ENCODE measurements around the gene PPP1R7.

Gene PPP1R7

DNA sequence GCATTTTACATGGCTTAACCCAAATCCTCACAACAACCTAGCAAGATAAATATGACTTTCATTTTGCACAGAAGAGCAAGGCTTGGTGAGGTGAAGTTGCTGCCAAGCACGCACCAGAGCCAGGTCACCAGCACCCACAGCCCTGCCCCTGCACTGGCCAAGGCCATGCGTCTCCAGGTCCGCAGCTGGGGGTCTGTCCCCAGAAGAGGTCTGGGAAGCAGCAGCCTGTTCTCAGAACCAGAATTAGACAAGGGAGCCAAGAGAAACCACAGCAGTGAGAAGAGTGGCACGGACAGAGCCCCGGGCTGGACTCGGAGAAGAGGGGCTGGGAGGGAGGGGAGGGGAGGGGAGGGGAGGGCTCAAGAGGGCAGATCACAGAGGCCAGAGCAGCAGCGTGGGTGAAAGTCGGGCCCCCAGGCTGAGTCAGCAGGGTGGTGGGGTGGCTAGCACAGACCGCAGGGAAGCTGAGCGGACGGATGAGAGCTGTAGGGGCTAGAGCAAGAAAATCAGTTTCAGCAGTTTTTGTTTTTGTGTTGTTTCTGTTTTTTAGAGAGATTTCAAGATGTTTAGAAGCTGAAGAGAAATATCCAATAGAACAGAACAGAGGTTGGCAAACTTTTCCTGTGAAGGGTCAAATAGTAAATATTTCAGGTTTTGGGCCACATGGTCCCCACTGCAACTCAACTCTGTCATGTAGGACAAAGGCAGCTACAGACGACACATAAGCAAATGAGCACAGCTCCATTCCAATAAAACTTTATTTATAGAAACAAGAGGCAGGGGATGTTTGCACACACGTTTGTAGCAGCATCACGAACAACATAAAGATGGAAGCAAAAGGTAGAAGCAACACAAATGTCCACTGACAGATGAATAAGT, 40.8 kb upstream of the PPP1R7 start:
- Histone ChIP-seq H3F3A (ENCODE audit: low read depth) (no peaks in the 10 kb centered on the region), H3K9ac (ENCODE audit: low read depth, low read length, poor library complexity, severe bottlenecking) (no peak overlapping the region), H3K4me3 (ENCODE audit: low read length, poor library complexity, severe bottlenecking) (no peak overlapping the region), H4K20me1 (ENCODE audit: insufficient read depth, low read length, poor library complexity, severe bottlenecking) (no peaks in the 10 kb centered on the region), H3K9me3 (ENCODE audit: insufficient read depth, low read depth, low read length) (no peaks in the 10 kb centered on the region), H2AFZ (ENCODE audit: low read length) (no peak overlapping the region), H3K27me3 (ENCODE audit: insufficient read depth, low read length, poor library complexity, severe bottlenecking) (no peaks in the 10 kb centered on the region), H3K79me2 (ENCODE audit: insufficient read depth, low read length) (no peaks in the 10 kb centered on the region), H3K9me2 (replicated peaks; ENCODE audit: low read depth, low read length) (no peaks in the 10 kb centered on the region), H3K36me3 (ENCODE audit: insufficient read depth, low read length) (peaks cover 27% of the 10 kb centered on the region; the same call in 1 of the 2 replicates), H3K4me1 (ENCODE audit: insufficient read depth, low read length, poor library complexity, severe bottlenecking) (no peaks in the 10 kb centered on the region), H3K4me2 (ENCODE audit: low read depth, low read length, poor library complexity, severe bottlenecking) (no peak overlapping the region)
- TF ChIP-seq, protein P1, sequence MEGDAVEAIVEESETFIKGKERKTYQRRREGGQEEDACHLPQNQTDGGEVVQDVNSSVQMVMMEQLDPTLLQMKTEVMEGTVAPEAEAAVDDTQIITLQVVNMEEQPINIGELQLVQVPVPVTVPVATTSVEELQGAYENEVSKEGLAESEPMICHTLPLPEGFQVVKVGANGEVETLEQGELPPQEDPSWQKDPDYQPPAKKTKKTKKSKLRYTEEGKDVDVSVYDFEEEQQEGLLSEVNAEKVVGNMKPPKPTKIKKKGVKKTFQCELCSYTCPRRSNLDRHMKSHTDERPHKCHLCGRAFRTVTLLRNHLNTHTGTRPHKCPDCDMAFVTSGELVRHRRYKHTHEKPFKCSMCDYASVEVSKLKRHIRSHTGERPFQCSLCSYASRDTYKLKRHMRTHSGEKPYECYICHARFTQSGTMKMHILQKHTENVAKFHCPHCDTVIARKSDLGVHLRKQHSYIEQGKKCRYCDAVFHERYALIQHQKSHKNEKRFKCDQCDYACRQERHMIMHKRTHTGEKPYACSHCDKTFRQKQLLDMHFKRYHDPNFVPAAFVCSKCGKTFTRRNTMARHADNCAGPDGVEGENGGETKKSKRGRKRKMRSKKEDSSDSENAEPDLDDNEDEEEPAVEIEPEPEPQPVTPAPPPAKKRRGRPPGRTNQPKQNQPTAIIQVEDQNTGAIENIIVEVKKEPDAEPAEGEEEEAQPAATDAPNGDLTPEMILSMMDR (conservative IDR thresholded peaks at IDR 0.05; ENCODE audit: low read length) = no peak
- TF ChIP-seq EZH2phosphoT487 (IDR thresholded peaks at IDR 0.05; ENCODE audit: borderline replicate concordance) = no peak

DNA sequence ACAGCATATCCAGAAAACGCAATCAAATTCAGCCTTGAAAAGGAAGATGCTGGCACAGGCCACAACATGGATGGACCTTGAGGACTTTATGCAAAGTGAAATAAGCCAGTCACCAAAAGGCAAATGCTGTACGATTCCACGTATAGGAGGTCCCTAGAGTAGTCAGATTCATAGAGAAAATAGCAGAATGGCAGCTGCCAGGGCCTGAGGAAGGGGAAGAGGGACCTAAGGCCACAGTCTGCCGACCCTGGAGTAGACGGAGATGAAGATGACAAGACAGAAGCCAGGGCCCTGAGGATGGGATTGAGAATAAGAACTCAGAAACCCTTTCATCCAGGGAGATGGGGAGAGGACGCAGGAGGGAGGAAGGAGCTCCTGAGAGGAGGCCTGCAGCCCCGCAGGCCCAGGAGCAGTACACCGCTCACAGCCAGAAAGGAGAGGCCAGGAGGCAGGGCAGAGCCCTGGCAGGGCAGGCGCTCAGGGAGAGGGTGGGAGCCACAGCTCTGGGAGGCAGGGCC, 40.1 kb upstream of the PPP1R7 start:
- Histone ChIP-seq H3K4me1 (ENCODE audit: insufficient read depth, low read length, poor library complexity, severe bottlenecking) (no peaks in the 10 kb centered on the region), H4K20me1 (ENCODE audit: insufficient read depth, low read length, poor library complexity, severe bottlenecking) (no peaks in the 10 kb centered on the region), H3F3A (ENCODE audit: low read depth) (no peaks in the 10 kb centered on the region), H3K9ac (ENCODE audit: low read depth, low read length, poor library complexity, severe bottlenecking) (no peak overlapping the region), H3K9me3 (ENCODE audit: insufficient read depth, low read depth, low read length) (no peaks in the 10 kb centered on the region), H3K79me2 (ENCODE audit: insufficient read depth, low read length) (no peaks in the 10 kb centered on the region), H3K27me3 (ENCODE audit: insufficient read depth, low read length, poor library complexity, severe bottlenecking) (no peaks in the 10 kb centered on the region), H3K36me3 (ENCODE audit: insufficient read depth, low read length) (peaks cover 34% of the 10 kb centered on the region; the same call in 1 of the 2 replicates), H3K9me2 (replicated peaks; ENCODE audit: low read depth, low read length) (no peaks in the 10 kb centered on the region), H3K4me2 (ENCODE audit: low read depth, low read length, poor library complexity, severe bottlenecking) (no peak overlapping the region), H3K4me3 (ENCODE audit: low read length, poor library complexity, severe bottlenecking) (no peak overlapping the region), H2AFZ (ENCODE audit: low read length) (no peak overlapping the region)
- no peak for TF ChIP-seq EZH2phosphoT487 (IDR thresholded peaks at IDR 0.05; ENCODE audit: borderline replicate concordance)
- TF ChIP-seq, protein P1 (conservative IDR thresholded peaks at IDR 0.05; ENCODE audit: low read length) = no peak

DNA sequence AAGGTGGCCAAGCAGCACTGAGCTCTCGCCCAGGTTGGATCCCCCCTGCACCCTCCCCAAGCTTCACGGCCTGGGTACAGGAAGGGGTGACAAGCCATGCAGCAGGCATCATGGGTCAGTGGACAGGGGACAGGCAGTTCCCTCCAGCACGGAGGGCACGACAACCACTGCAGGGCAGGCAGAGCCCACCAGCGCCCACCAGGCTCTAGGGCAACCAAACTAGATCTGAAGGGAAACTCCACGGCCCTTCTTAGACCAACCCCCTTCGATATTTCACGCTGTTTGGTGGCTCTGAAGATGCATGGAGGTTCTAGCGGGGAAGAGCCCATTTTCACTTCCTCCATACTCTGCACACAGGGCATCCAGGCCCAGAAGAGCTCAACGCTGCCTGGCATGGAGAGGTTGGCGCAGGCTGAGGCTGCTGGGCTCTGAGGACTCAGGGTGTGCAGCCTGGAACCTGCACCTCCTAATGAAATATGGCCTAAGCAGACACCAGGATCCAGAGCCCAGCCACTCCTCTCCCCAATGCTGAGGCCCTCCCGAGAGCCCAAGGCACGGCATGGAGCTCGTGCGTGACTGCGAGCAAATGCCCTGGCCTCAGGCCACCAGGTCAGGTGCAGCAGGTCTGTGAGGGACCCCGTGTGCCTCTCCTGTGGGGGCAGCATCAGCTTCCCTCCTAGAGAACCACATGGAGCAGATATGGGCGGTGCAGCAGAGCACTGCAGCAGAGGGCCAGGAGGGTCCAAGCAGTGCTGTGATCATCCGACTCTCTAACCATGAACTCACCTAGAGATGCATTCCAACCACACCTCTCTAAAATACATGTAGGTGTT, 39.4 kb upstream of the PPP1R7 start:
- no peak overlapping the region for H2AFZ ChIP-seq (ENCODE audit: low read length)
- H3K4me1 ChIP-seq (ENCODE audit: insufficient read depth, low read length, poor library complexity, severe bottlenecking) = no peaks in the 10 kb centered on the region
- peaks cover 38% of the 10 kb centered on the region; the same call in 1 of the 2 replicates for H3K36me3 ChIP-seq (ENCODE audit: insufficient read depth, low read length)
- no peaks in the 10 kb centered on the region for H3F3A ChIP-seq (ENCODE audit: low read depth)
- no peaks in the 10 kb centered on the region for H3K9me3 ChIP-seq (ENCODE audit: insufficient read depth, low read depth, low read length)
- no peaks in the 10 kb centered on the region for H3K79me2 ChIP-seq (ENCODE audit: insufficient read depth, low read length)
- no peaks in the 10 kb centered on the region for H3K27me3 ChIP-seq (ENCODE audit: insufficient read depth, low read length, poor library complexity, severe bottlenecking)
- no peaks in the 10 kb centered on the region for H3K9me2 ChIP-seq (replicated peaks; ENCODE audit: low read depth, low read length)
- H4K20me1 ChIP-seq (ENCODE audit: insufficient read depth, low read length, poor library complexity, severe bottlenecking) = no peaks in the 10 kb centered on the region
- H3K4me3 ChIP-seq (ENCODE audit: low read length, poor library complexity, severe bottlenecking) = no peak overlapping the region
- H3K9ac ChIP-seq (ENCODE audit: low read depth, low read length, poor library complexity, severe bottlenecking) = no peak overlapping the region
- no peak overlapping the region for H3K4me2 ChIP-seq (ENCODE audit: low read depth, low read length, poor library complexity, severe bottlenecking)
- TF ChIP-seq EZH2phosphoT487 (IDR thresholded peaks at IDR 0.05; ENCODE audit: borderline replicate concordance) = no peak
- TF ChIP-seq, protein P1 (conservative IDR thresholded peaks at IDR 0.05; ENCODE audit: low read length) = no peak

Data from Loucy (cell line).